Adipose tissue (tissue), 3 donors: ENCODE results near the gene CLEC4A. TPM values are rescaled to one million over a fixed set of nuclear protein-coding genes. Genes with fewer than 3 reads are reported as not detected.
"Not testable (repeated sequence)": the region's sequence is repeated elsewhere in the genome, so short reads cannot be mapped to it uniquely, and the experiment has no call there.

ENCODE experiments used
- H3K27ac ChIP-seq: one replicate; pipeline ENCODE4 v1.5.1; 2013; ENCODE audit warnings: low read depth, low read length
- WGBS, 3 donors: extraction: QIAGEN DNeasy Blood & Tissue Kit; methylation state at CpG; one replicate each; pipeline ENCODE4 v1.1.7; 2013; 5-methylcytosine and 5-hydroxymethylcytosine counted together
- polyA plus RNA-seq, 3 donors: library from polyadenylated mRNA; stranded (reverse); fragments of 200-250 nt; gene quantifications; one replicate each; pipeline ENCODE4 v1.2.3, GENCODE V29; 2013
- donor health status: healthy with polysubstance abuse.
- donor health status: Bipolar disorder and iron deficiency.
- donor health status: healthy.

CLEC4A gene
- polyA plus RNA-seq, 3 donors: 0.89 to 2.8 (median 2.4) TPM

DNA sequence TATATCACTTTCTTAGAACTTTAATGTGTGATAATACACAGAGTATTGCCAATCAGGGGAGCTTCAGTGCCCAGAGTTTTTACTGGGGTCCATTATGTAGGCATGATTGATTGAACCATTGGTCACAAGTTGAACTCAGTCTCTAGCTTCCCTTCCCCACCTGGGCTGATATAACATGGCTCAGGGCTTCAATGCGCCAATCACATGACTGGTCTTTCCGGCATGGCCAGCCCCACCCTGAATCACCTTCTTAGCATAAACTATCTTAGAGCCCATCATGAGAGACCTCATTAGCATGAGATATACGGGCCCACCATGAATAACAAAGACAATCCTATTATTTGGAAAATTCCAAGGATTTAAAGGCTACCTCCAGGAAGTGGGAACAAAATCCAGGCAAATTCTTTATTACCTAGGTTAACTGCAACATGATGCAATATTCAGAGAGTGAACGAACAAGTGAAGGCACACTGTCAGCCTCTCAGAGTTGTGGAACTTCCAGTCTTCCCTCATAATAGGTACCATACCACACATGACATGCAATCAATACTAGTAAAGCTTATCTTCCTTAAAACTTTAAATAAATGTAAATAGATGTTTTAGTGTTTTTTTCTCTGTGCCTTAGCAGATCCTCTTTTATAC is 3.2 kb upstream of the CLEC4A start:
- 86 to 95% (median 90%) methylated on average over 4 of the region's 4 CpGs for WGBS, 3 donors
- no peak overlapping the region for H3K27ac ChIP-seq

- WGBS, 3 donors: 39 to 69% (median 66%) methylated on average over 4 of the region's 4 CpGs
These were observed 3.7 kb downstream of the CLEC4A start for GRCh38 chr12:8127138-8127537.

GRCh38 chr12:8133636-8134397 is 10.4 kb downstream of the CLEC4A start:
- WGBS, 3 donors: 92 to 95% (median 95%) methylated on average over 15 to 16 of the region's 18 CpGs
- not testable (repeated sequence) for H3K27ac ChIP-seq

More at GRCh38 chr12:8127138-8127537, 3.7 kb downstream of the CLEC4A start:
- no peak overlapping the region for H3K27ac ChIP-seq

GRCh38 chr12:8134398-8134930 is 11.0 kb downstream of the CLEC4A start:
- 94 to 98% (median 95%) methylated on average over 23 of the region's 23 CpGs for WGBS, 3 donors
- H3K27ac ChIP-seq: not testable (repeated sequence)

DNA sequence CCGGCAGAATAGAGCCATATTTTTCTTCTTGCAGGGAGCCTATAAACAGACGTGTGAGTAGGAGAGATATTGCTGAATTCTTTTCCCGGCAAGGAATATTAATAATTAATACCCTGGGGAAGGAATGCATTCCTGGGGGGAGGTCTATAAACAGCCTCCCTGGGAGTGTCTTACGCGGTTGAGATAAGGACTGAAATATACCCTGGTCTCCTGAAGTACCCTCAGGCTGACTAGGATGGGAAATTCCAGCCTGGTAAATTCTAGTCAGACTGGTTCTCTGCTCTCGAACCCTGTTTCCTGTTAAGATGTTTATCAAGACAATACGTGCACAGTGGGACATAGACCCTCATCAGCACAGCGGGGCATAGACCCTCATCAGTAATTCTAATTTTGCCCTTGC is 18.2 kb downstream of the CLEC4A start:
- H3K27ac ChIP-seq: not testable (repeated sequence)
- 71 to 73% (median 73%) methylated on average over 8 of the region's 8 CpGs for WGBS, 3 donors

GRCh38 chr12:8143261-8143660 is 19.8 kb downstream of the CLEC4A start:
- H3K27ac ChIP-seq: no peak overlapping the region

DNA sequence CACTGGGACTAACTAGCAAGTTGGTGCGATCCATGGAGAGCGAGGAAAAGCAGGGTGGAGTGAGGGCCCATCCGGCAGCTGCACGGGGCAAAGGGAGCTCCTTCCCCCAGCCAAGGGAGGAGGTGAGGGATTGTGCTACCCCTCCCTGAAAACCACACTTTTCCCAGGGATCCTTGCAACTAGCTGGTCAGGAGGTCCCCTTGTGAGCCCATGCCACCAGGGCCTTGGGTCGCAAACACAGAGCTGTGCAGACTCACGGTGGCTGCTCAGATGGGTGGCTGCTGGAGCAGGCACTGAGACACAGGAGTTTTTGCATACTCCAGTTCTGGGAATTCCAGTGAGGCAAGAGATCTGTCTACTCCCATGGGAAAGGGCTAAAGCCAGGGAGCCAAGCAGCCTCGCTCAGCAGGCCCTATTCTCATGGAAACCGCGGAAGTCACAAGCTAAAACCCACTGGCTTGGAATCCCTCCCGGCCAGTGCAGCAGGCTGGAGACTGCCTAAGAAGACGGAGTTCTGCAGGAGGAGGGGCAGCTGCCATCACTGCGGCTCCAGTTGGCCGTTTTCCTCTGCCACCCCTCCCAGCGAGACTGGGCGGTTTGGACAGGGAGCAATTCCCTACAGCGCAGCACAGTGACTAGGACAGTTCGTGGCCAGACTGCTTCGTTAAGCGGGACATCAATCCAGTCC is 22.5 kb downstream of the CLEC4A start:
- no peak overlapping the region for H3K27ac ChIP-seq

DNA sequence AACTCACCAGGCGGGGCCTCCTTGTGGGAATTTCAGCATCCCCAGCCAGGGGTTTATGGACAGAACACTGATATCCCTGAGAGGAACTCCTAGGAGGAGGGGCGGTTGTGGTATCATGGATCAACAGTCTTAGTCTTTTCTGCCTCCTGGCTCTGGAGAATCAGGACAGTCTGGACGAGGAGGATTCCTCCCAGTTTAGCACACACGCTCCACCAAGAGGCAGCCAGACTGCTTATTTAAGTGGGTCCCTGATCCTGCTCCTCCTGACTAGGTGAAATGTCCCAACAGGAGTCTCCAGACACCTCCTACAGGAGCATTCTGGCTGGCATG is 23.0 kb downstream of the CLEC4A start:
- H3K27ac ChIP-seq: no peak overlapping the region
- WGBS, 3 donors: 58 to 64% (median 61%) methylated on average over 4 of the region's 4 CpGs

More for the DNA sequence above, 22.5 kb downstream of the CLEC4A start:
- 49 to 59% (median 51%) methylated on average over 19 of the region's 19 CpGs for WGBS, 3 donors

DNA sequence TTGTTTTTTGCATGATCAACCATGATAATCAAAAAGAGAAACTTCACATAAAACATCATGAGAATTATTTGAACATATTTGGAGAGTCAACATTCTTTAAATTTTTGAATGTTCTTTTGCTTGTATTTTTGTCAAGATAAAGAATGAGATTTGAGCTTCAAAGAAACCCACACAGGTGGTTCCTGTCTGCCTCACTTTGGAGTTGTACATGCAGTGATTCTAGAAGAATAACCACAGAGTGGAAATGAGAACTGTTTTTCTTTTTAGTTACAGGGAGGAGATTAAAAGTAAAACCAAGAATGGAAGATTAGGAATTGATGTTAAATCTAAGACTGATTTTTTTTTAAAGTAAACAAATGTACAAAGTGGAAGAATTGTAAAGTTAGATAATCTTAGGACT is 31.1 kb downstream of the CLEC4A start:
- no peak overlapping the region for H3K27ac ChIP-seq

GRCh38 chr12:8156416-8156815 is 33.0 kb downstream of the CLEC4A start:
- 84 to 91% (median 90%) methylated on average over 2 of the region's 2 CpGs for WGBS, 3 donors
- H3K27ac ChIP-seq: no peak overlapping the region

DNA sequence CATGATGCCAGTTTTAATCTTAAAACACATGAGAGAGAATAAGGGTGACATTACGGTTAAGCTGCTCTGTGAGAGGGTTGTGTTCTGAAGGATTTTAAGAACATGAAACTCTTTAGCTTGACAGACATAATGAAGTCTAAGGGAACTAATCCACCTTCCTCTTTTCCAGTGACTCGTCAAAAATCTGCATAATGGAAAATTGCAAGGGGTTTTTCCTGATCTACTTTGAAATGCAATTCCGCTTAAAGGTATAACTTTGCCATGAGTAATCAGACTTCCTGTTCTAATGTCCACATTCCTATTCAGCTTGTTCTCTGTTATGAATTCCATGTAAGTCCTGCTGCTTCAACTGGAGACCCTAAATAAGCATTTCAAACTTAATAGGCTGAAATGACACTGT is 33.4 kb downstream of the CLEC4A start, which contains the start of gene ZNF705A:
Gene ZNF705A, plus strand, starts transcription at position 171 of the 400 bp plus-strand sequence. CDS start 15,611 bp downstream, outside the sequence.
- H3K27ac ChIP-seq: no peak within 1 kb of the TSS

GRCh38 chr12:8157484-8158198 is 34.2 kb downstream of the CLEC4A start:
- no peak overlapping the region for H3K27ac ChIP-seq

More for the DNA sequence above, 33.4 kb downstream of the CLEC4A start, which contains the start of gene ZNF705A:
- 41 to 69% (median 48%) methylated on average over 3 of the region's 3 CpGs for WGBS, 3 donors

DNA sequence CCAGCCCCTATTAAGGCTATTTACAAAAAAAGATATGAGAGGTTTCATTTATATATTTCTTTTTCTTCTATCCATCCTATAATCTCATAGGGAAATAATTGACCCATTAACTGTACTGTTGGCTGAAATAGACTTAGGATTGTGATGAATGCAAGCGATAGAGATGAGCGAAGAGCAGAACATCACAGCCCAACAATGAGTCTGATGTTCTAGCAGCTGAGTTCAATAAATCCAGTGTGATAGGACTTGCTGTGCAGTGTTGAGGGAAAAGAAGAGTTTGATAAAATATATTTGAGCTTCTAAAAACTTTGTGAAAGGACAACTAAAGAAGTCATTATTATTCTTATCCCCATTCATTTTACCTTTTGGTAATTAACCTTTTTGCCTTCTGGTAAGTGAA is 49.5 kb downstream of the CLEC4A start:
- H3K27ac ChIP-seq: not testable (repeated sequence)
- WGBS, 3 donors: 89 to 98% (median 90%) methylated on average over 2 of the region's 2 CpGs

DNA sequence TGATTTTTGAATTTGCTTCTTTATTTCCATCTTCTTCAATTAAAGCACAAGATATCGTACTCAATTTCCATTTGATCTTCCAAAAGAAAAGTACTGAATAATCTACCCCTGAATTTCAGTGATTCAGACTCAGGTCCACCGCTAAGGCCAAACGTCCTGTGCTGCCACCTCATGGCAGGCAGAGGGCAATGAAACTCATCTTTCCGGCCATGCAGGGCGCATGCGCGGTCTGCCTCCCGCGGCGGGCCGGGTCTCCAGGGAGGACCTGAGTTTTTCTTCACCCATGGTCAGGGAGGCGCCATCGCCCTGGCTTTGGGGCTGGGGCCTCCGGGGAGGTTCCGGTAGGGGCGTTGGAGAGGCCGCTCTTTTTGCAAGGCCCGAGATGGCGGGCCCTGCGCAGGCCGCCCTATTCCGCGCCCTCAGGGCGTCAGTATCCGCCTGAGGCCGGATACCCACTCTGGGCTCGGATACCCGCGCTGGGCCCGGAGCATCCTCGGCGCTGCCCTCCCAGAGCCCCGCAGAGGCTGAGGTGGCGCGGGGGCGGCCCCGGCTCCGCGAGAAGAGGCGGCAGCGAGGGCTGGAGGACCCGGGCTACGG is 56.7 kb downstream of the CLEC4A start:
- not testable (repeated sequence) for H3K27ac ChIP-seq
- WGBS, 3 donors: 0% methylated on average over 41 to 43 of the region's 43 CpGs

GRCh38 chr12:8181271-8181670 is 57.9 kb downstream of the CLEC4A start:
- not testable (repeated sequence) for H3K27ac ChIP-seq

DNA sequence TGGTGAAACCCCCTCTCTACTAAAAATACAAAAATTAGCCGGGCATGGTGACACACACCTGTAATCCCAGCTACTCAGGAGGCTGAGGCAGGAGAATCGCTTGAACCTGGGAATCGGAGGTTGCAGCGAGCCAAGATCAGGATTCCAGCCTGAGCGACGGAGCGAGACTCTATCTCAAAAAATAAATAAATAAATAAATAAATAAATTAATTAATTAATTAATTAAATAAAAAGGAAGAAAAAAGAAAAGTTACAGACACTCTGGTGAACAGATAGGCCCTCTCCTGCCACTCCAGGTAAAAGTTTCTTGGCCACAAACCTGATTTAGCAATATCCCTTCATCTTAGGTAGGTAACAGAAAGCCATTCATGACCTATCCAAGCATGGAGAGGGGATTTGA is 59.5 kb downstream of the CLEC4A start:
- WGBS, 3 donors: 97 to 99% (median 99%) methylated on average over 7 of the region's 7 CpGs
- H3K27ac ChIP-seq: not testable (repeated sequence)

DNA sequence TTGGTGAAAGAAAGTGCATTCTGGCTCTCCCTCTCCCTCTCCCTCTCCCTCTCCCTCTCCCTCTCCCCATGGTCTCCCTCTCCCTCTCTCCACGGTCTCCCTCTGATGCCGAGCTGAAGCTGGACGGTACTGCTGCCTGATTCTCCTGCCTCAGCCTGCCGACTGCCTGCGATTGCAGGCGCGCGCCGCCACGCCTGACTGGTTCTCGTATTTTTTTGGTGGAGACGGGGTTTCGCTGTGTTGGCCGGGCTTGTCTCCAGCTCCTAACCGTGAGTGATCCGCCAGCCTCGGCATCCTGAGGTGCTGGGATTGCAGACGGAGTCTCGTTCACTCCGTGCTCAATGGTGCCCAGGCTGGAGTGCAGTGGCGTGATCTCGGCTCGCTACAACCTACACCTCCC is 59.9 kb downstream of the CLEC4A start:
- WGBS, 3 donors: 97 to 99% (median 97%) methylated on average over 16 to 22 of the region's 23 CpGs
- H3K27ac ChIP-seq: not testable (repeated sequence)

DNA sequence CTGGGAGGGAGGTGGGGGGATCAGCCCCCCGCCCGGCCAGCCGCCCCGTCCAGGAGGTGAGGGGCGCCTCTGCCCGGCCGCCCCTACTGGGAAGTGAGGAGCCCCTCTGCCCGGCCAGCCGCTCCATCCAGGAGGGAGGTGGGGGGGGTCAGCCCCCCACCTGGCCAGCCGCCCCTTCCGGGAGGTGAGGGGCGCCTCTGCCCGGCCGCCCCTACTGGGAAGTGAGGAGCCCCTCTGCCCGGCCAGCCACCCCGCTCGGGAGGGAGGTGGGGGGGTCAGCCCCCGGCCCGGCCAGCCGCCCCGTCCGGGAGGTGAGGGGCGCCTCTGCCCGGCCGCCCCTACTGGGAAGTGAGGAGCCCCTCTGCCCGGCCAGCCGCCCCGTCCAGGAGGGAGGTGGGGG is 60.8 kb downstream of the CLEC4A start:
- WGBS, 3 donors: 95 to 99% methylated on average over 13 to 18 of the region's 28 CpGs; no CpG with 5 or more reads in 1 of the 3 donors
- not testable (repeated sequence) for H3K27ac ChIP-seq
